GM19452 (cell line): ENCODE measurements around the gene RANGAP1.
"Not testable (repeated sequence)": the region's sequence is repeated elsewhere in the genome, so short reads cannot be mapped to it uniquely, and the experiment has no call there.

ENCODE experiments used
- ATAC-seq: cut with Tn5 transposase; IDR thresholded peaks from one replicate; pipeline ENCODE4 v1.9.1; 2021; ENCODE audit not compliant: unreplicated experiment

RANGAP1 gene

DNA sequence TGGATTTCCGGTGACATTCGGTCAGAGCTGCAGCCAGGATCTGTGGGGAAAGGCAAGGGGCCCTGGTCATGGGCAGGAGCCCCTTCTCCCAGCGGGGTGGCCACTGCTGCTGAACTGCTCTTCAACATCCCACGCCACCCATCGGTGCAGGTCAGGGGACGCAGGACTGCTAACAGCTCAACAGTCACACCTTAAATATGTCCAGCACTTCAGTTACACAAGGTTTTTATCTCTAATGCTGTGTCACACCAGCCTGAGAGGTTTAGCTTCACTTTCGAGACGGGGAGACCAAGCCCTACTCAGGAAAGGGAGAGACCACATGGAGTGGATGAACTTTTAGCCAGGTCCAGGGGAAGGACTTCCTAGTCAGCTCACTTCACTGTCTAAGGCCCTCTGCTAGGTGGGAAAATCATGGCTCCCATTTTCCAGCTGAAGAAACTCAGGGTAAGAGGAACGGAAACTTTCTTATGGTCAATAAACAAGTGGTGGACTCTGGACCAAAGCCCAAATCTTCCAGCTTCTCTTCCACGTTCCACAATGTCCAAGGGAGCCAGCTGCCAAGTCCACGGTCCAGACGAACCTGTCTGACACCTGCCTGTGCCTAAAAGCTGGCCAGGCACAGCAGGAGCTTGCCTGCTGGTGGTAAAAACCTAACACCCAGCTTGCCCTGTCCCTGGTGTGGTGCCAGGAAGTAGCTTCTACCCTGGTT lies 24.3 kb downstream of the RANGAP1 start:
- ATAC-seq = no peak

DNA sequence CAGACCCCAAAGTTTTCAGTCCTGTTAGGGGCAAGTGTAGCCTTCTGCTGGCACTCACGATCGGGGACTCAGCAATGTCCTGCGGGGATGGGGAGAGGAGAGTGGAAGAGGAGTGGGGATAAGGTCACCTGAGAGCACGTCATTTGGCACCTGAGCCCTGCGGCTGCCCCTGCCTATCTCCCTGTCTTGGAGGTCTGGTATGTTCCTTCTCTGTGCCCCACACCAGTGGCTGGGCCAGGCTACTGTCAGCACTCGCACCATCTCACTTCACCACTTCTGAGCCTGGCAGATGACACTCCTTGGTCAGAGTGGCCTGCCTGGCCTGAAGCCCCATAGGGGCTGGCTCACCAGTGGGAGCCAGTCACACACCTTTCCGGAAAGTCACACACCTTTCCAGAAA lies 25.1 kb downstream of the RANGAP1 start:
- no peak for ATAC-seq

DNA sequence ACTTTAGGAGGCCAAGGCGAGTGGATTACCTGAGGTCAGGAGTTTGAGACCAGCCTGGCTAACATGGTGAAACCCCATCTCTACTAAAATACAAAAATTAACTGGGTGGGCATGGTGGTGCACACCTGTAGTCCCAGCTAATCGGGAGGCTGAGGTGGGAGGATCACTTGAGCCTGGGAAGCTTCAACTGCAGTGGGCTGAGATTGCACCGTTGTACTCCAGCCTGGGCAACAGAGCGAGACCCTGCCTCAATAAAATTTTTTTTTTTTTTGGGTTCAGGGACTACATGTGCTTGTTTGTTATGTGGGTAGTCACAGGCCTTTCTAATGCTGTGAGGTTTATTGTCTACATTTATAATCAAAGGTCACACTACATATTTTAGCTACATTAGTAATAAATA lies 26.2 kb downstream of the RANGAP1 start:
- ATAC-seq = not testable (repeated sequence)

DNA sequence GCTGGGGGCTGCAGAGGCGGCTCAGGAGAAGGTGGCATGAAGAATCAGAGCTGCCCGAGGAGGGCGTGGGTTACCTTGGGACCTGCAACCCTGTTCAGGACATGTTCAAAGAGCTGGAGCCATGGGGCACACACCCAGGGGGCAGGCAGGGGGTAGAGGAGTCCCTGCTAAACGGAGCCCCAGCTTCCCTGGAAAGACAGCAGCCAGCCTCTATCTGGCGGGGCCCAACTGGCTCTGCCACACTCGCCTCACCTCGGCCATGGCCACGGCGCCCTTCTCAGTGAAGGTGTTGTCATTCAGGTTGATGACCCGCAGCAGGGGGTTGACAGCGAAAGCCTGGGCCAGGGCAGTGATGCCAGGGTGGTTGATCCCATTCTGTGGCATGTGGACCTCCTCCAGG lies 28.3 kb downstream of the RANGAP1 start:
- no peak for ATAC-seq

DNA sequence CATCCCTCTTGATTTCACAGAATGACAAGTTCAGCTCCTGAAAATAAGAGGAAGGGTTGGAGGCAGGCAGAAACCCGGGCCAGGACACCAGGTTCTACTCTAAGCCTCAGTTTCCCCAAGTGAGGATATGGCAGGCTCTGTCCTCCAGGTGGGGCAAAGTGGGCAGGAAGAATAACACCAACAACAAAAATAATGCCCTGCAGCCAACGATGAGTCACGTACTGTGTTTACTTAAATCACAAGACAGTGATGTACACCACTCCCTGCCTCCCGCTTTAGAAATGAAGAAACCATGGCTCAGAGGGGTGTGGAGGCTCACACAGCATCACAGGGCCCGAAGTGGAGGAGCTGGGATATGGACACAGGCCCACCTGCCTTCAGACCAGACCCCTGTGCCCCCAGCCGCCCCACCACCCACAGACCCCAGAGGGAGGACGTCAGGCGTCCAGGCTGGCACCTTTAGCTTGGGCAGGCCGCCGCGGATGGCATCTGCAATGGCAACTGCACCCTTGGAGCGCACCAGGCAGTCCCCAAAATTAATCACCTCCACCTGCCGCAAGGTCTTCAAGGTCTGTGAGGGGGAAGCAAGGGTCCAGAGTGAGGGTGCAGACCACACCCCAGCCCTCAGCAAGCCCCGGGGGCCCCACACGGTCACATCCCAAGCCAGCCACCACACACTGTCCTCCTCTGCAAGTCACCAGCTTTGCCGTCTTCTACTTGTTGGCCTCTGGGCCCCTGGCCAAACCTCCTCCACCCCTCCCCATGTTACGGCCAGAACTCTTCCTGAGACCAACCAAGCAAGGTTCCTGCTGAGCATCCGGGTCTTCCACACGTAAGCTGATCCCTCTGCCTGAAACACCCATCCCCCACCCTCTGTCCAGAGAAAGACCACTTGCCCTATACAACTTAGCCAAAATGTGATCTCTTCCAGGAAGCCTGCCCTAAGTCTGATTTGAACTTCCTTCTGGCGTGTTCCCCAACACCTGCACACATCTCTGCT lies 29.4 kb downstream of the RANGAP1 start:
- no peak for ATAC-seq

DNA sequence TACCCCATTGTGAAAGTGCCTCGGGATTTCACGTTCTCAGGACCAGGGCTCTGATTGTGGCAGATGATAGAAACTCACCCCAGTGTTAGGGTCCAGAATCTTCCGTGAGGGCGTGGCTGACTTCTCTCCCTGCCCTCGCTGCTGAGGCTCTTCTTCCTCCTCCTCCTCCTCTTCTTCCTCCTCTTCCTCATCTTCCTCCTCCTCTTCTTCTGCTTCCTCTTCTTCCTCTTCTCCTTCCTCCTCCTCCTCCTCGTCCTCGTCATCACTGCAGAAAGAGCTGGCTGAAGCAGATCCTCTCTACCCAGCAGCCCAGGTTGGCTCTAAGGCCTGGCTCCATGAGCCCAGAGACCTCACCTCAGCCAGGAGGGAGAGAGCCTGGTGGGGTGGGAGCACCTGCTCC lies 31.8 kb downstream of the RANGAP1 start:
- no peak for ATAC-seq

DNA sequence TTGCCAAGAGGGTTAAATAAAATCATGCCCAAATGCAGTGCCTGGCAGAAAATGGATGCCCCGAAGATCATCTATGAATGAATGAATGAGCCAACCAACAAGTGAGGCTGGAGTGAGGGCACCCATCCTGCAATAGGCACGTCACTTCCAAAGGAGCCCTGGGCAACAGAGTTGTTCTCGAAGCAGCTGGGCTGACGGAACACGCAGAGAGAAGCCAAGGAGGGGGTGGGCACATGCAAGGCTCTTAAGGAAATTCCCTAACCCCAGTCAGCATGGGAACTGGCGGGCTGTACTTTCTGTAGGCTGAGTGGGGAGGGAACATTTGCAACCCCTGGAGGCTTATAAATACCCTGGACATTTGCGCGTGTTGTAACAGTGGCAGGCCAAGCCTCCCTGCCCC lies 33.6 kb downstream of the RANGAP1 start:
- ATAC-seq = no peak

DNA sequence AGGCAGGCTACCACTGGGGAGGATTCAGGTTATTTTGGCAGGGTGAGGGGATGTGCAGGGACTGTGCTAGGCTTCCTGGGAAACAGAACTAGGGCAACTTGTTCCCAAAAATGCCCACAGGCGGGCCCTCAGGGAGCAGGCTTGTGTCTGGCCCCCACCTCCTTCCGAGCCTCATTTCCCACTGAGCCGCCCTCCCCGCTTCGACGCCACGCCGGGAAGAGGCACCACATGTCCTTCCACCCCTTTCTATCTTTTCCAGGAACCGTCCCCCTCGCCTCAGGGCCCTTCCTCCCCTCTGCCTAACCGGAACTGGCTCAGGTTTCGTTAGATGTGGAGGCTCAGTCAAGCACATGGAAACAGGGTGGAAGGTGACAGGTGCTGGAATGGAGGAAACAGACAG lies 35.9 kb downstream of the RANGAP1 start:
- no peak for ATAC-seq

DNA sequence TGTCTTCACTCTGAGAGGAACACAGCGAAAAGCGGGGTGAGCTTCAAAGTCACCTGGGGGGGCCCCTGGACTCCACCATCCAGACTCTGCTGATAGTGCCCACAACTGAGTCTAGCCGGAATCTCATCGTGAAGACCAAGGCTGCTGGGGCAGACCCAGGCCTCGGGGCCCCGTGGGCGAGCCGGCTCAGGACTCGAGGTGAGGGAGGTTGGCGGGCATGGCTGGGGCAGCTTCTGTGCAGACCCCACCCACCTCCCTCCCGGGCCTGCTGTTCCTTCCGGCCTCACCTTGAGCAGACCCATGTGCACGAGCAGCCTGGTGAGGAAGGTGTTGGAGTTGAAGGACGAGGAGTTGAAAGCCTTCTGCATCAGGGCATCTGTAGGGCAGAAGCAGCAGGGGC lies 36.5 kb downstream of the RANGAP1 start:
- no peak for ATAC-seq

DNA sequence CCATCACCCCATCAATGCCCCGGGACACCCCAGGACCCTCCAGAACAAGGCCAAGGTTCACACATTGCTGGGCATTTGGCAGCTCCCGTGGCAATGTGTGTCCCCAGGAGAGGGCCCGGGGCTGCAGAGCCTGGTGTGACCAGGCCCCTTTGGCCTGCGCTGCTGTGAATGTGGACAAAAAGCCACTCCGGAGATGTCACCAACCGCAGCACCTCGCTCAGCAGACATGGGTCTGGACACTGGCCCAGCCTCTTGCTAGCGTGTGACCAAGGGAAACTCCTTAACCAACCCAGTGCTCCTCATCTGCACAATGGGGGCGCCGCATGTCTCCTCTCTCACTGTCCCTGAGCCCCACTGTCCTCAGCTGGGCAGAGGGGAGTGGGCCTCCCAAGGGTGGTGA lies 37.2 kb downstream of the RANGAP1 start:
- ATAC-seq = no peak

DNA sequence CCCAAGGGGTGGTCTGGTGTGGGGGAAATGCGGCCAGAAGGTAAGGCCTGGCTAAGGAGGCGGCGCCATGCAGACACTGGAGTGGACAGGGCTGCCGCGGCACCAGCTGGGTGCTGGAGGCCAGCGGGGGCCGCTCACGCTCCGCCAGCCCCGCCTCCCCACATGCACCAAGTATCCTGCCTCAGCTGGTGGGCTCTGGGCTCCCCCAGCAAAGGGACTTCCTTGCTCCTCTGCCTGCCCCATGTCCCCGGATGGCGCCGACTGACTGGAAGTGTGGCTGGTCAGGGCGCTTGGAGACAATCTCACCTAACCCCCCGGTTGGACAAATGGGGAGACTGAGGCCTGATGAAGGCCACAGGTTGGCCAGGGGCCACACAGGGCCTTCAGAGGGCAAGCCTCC lies 37.7 kb downstream of the RANGAP1 start:
- no peak for ATAC-seq

DNA sequence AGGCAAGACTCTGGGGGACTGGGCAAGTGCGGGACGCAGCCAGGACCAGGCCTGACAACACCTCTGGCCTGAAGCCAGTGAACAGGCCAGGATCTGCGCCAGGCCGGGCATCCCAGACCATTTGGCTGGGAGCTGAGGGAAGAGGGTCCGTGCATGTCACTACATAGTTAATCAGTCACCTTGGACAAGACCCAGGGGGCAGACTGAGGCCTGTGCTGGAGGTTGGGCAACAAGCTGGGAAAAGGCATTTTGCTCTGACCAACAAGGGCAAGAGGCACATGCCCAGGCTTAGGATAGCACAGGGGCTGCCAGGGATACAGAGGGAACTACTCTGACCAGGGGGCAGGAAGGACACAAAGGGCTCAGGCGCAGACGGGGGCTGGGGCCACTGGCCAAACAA lies 38.3 kb downstream of the RANGAP1 start:
- no peak for ATAC-seq

DNA sequence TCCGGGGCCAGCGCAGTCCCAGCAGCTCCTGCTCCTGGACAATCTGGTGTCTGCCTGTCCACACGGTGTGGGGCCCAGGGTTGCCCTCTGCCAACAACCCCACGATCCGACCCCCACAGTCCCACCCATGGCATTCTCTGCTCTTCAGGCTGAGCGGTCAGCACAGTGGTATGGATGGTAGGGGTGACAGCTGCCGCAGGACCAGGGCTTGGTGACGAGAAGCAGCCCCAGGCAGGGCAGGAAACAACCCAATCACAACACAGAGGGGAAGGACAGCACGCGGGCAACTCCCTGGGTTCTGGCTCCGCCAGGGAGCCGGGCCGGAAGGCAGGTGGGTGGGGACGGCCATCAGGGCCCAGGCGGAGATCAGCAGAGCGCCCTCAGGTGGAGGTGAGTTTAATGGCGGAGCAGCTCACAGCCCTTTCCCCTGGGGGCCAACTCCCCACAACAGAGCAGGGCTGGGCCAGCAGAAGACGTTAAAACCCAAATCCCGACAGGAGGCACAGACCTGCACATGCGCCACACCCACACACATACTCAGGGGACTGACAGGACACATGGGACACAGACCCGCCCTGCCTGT lies 40.0 kb downstream of the RANGAP1 start:
- ATAC-seq = no peak

DNA sequence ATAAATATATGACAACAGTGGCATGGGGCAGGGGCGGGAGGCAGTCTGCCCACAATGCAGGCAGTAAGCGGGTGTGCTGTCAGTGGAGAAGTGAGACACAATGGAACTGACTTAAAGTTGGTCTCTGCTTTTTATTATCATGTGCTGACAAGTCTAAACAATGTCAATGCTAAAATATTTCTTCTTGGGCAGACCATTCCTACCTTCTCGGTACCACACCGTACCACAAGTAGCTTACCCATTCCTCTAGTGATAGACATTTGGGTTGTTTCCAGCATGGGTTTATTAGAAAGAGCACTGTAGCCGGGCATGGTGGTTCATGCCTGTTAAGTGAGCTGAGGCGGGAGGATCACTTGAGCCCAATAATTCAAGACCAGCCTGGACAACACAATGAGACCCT lies 42.6 kb downstream of the RANGAP1 start:
- ATAC-seq = no peak

DNA sequence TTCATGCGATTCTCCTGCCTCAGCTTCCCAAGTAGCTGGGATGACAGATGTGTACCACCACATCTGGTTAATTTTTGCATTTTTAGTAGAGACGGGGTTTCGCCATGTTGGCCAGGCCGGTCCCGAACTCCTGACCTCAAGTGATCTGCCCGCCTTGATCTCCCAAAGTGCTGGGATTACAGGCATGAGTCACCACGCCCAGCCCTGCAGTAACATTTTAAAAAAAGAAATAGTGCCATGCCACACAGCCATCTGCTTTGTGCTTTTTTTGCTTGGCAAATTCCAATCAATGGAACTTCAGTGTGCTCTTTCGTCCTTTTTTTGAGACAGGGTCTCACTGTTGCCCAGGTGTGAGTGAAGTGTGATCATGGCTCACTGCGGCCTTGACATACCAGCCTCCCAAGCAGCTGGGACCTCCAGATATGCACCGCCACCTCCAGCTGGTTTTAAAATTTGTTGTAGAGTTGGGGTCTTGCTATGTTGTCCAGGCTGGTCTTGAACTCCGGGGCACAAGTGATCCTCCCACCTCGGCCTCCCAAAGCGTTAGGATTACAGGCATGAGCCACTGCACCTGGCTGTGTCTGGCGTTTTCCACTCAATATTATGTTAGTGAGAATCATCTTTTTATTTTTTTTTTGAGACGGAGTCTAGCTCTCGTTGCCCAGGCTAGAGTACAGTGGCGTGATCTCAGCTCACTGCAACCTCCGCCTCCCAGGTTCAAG lies 43.4 kb downstream of the RANGAP1 start:
- no peak for ATAC-seq

DNA sequence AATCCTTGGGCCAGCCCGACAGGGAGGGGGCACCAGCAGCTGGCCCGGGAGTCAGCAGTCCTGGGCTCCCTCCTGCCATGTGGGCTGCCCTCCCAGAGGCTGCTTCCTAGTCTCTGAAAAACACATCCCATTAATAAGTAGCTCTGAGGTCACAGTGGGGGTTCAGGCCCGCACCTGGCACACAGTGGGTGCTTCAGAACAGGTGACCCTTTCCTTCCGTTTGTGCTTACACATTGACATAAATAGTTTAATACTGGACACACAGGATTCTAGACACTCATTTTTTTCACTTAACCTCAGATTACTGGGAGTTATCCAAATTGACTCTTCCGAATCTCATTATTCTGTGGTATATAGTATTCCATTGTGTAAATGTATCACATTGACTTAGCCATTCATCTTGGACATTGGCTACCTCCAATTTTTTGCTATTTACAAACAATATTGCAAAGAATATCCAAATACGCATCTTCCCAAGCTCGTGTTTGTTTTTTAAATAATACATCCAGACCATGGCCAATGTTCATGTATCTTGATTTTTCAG lies 44.8 kb downstream of the RANGAP1 start:
- ATAC-seq = no peak

DNA sequence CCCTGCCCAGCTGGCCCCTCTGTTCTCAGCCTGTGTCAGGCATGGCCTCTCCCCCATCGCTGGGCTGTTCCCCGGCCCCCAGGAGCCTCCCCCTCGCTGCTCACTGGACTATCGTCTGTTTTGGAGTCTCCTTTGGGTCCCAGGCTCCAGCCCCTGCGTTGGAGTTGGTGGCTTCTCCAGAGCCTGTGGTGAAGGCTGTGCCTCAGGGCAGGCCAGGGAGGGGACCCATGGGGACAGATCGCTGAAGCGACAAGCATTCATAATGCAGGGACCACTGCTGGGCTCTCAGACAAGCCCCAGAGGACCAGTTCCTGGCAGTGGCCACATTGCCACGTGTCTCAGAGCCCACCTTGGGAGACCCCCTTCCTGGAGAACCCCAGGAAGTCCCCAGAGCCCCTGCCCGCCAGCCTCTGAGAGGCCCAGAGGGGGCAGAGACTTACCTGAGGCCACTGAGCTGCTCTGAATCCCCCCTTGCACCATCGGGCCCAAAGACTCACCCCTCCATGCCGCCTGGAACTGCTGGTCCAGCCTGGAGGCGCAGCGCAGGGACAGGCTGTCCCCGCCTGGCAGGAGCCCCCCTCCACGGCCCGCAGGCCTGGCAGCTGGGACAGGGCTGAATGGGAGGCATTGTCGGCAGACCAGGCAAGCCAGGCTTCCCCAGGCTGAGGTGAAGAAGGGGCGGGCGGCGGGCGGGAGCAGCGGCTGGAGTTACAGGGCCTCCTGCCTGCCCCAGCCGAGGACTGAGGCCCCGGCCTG lies 45.4 kb downstream of the RANGAP1 start, which contains the start of gene CHADL:
TSS of gene CHADL (minus strand) at position 555 of the 756 bp plus-strand sequence. CDS start at position 505, 50 bp downstream.
- no peak for ATAC-seq

DNA sequence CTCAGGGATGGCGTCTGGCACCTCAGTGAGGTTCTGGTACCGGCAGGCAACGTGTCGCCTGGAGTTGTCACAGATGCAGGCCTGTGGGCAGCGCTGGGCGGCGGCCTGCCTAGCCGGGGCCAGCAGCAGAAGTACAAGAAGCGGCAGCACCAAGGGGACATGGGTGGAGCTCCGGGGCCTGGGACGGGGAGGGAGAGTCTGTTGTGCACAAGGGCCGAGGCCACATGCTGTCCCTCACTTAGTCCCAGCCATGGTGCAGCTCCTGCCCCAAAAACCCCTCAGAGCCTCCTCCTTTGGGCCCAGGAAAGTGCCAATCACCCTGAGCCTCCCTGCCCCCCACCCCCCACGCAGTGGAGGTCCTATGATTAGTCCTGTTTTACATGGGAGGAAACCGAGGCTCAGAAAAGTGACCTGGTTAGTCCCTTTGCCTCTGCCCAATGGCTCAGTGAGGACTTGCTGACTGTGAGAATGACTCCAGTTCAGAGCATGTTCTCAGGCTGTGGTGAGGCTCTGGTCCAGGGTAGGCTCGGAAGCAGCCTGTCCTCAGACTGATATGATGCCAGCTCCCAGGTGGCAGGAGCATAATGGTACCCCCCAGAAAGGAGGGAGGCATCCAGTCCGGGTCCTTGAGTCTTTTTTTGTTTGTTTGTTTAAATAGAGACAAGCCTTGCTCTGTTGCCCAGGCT lies 46.4 kb downstream of the RANGAP1 start:
- ATAC-seq = no peak
